Bladder microvascular endothelial cell (primary cell): ENCODE data around the gene RHOH. TPM values are rescaled to one million over a fixed set of nuclear protein-coding genes. Genes with fewer than 3 reads are reported as not detected.

Experiments
- total RNA-seq: library from RNA; depleted of rRNA; stranded (reverse); fragments of >200 nt; gene quantifications from 2 replicates; pipeline ENCODE4 v1.2.3, GENCODE V29; 2014

Gene RHOH
- total RNA-seq = not detected in 2 replicates

GRCh38 chr4:40196724-40197281 lies at the start of gene RHOH:
RHOH (plus strand) TSS chr4:40197031; CDS start chr4:40243387, 46,356 bp downstream.

Other genes starting within 250 kb of the RHOH start
- 40.2 and 90.4 TPM in 2 replicates for gene PDS5A, start 219.1 kb upstream of the RHOH start, total RNA-seq
- 3.1 and 7.5 TPM in 2 replicates for gene N4BP2, start 140.2 kb upstream of the RHOH start, total RNA-seq
- not detected in 2 replicates for gene CHRNA9, start 138.3 kb downstream of the RHOH start, total RNA-seq